GM21528 (cell line): ENCODE results near the gene KLF11.
A peak's percentile ranks its signal among the peaks of the same experiment; 100 is the strongest.

Experiments
- ATAC-seq: cut with Tn5 transposase; IDR thresholded peaks from one replicate; pipeline ENCODE4 v1.9.1; 2021; ENCODE audit warnings: mild to moderate bottlenecking, moderate library complexity; ENCODE audit not compliant: unreplicated experiment, low FRiP score

Gene KLF11

GRCh38 chr2:10059552-10060335 is 16.4 kb downstream of the KLF11 start:
- ATAC-seq: no peak

- no peak for ATAC-seq
Measured at GRCh38 chr2:10061221-10061925, 18.0 kb downstream of the KLF11 start.

GRCh38 chr2:10062931-10063365 is 19.6 kb downstream of the KLF11 start:
- no peak for ATAC-seq

GRCh38 chr2:10063566-10063965 is 20.2 kb downstream of the KLF11 start:
- no peak for ATAC-seq

GRCh38 chr2:10064932-10065772 is 21.8 kb downstream of the KLF11 start:
- no peak for ATAC-seq

- ATAC-seq: no peak
Measured at GRCh38 chr2:10065773-10066055, 22.4 kb downstream of the KLF11 start.

GRCh38 chr2:10067330-10067729 is 24.0 kb downstream of the KLF11 start:
- no peak for ATAC-seq

- ATAC-seq: no peak
Measured at GRCh38 chr2:10067881-10068280, 24.5 kb downstream of the KLF11 start.

- ATAC-seq: no peak
Measured at GRCh38 chr2:10071176-10071575, 27.8 kb downstream of the KLF11 start.

- ATAC-seq: no peak
Measured at GRCh38 chr2:10071595-10071994, 28.2 kb downstream of the KLF11 start.

GRCh38 chr2:10072656-10073480 is 29.5 kb downstream of the KLF11 start:
- peak; percentile 66 for ATAC-seq

- no peak for ATAC-seq
Measured at GRCh38 chr2:10073706-10074105, 30.4 kb downstream of the KLF11 start.

GRCh38 chr2:10075101-10075500 is 31.8 kb downstream of the KLF11 start:
- no peak for ATAC-seq

- ATAC-seq: no peak
Measured at GRCh38 chr2:10075571-10076209, 32.3 kb downstream of the KLF11 start.

- no peak for ATAC-seq
Measured at GRCh38 chr2:10076511-10076910, 33.2 kb downstream of the KLF11 start.

- no peak for ATAC-seq
Measured at GRCh38 chr2:10076988-10077527, 33.7 kb downstream of the KLF11 start.

- no peak for ATAC-seq
Measured at GRCh38 chr2:10078001-10078400, 34.7 kb downstream of the KLF11 start.

- no peak for ATAC-seq
Measured at GRCh38 chr2:10078704-10079265, 35.4 kb downstream of the KLF11 start.

GRCh38 chr2:10079266-10079869 is 36.0 kb downstream of the KLF11 start:
- peak; percentile 36 for ATAC-seq
